NCI-H1105 (cell line): ENCODE results near the gene FNBP1L.

Experiments
- DNase-seq: peaks from one replicate; lab custom pipeline; 2025; lab: John Stamatoyannopoulos, UW

The FNBP1L gene

DNA sequence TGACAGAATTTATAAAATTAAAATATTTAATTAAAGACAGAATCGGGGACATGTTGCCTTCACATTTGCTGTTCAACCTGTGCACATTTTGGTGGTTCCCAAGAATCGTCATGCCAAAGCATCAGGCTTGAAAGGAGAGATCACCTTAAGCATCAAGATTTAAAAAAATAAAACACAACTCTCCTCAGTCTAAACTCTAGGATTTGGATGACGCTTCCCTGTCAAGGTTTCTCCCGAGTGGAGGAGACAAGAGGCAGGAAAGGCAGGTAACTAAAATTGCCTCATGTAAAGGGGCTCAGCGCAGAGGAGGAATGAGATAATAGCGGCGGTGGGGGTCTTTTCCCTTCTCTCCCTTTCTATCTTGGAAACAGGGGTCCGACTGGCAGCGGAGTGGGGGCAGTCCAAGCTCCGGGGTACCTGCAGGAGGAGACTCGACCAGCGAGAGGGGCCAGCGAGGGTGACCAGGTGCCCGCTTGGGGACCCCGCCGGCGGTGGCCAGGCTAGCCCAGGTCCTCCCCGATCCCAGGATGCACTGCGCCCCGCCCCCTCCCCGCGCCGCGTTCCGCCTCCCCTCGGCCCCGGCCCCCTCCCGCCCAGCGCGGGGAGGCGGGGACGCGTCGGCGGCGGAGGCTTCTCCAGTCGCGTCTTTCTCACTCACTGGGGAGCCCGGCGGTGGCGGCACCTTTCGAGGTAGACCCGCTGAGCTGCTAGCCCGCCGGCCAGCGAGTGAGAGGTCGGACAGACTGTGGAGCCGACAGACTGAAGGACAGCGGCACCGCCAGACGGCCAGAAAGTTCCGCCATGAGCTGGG, at the start of gene FNBP1L:
FNBP1L (plus strand) TSS at position 638 of the 811 bp plus-strand sequence; CDS start at position 802, 164 bp downstream.
- peak; percentile 89 for DNase-seq

GRCh38 chr1:93399781-93400180, 48.1 kb upstream of the FNBP1L start:
- no peak for DNase-seq

DNA sequence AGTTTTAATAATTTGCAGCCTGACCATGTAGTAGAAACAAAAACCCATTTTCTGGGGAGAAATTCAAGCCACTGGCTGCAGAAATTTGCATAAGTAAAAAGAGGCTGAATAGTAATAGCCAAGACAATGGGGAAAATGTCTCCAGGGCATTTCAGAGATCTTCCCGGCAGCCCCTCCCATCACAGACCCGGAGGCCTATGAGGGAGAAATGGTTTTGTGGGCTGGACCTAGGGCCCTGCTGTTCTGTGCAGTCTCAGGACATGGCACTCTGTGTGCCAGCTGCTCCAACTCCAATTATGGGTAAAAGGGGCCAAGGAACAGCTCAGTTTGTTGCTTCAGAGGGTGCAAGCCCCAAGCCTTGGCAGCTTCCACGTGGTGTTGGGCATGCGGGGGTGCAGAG, 39.7 kb upstream of the FNBP1L start:
- DNase-seq = no peak

DNA sequence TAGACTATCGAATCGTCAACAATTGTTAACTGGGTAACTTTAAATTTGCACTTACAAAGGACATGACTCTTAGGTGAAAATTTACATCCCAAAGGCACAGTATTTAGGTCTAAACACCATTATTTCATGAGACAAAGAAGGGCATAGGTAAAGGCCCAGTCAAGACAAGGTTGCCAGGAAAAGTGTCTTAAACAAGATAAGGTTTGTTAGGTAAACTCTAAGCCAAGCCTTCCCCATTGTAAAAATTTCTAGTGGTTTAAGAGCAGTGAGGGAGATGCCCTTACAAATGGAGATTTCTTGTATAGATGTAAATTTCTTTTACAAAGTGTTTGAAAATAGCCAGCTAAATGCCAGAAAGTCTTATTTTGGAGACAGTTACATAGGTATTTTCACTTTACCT, 36.9 kb upstream of the FNBP1L start:
- no peak for DNase-seq

GRCh38 chr1:93414749-93415148, 33.2 kb upstream of the FNBP1L start:
- DNase-seq = no peak

DNA sequence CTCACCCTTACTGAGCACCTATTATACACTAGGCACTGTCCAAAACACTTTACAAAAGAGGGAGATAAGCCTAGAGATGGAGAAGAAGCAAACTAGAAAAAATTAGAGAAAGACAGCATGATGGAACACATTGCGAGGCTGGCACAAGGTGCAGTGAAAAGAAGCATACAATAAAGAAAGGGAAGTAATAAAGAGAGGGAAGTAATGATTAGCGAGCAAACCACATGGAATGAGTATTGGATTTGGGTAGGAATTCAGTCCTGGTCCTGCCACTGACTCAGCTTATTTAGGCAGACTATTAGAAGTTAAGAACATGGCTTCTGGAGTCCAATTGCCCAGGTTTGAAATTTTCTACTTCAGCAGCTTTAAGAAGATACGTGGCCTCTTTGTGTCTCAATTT, 32.6 kb upstream of the FNBP1L start:
- no peak for DNase-seq

- DNase-seq = no peak
Measured at GRCh38 chr1:93416183-93416582, 31.7 kb upstream of the FNBP1L start.

DNA sequence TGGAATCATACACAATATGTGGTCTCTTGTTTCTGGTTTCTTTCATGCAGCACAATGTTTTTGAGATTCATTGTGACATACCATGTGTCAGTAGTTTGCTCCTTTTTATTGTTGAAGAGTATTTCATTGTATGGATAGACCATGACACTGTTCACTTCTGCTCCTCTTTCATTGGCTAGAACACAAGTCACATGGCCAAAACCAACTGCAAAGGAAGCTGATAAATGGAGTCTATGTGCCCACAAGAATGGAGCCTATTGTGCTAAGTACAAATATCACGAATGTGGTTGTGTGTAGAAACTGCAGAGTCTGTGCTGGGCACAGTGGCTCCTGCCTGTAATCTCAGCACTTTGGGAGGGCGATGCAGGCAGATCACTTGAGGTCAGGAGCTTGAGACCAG, 28.6 kb upstream of the FNBP1L start:
- DNase-seq = no peak

- no peak for DNase-seq
Measured at GRCh38 chr1:93420400-93420799, 27.5 kb upstream of the FNBP1L start.

DNA sequence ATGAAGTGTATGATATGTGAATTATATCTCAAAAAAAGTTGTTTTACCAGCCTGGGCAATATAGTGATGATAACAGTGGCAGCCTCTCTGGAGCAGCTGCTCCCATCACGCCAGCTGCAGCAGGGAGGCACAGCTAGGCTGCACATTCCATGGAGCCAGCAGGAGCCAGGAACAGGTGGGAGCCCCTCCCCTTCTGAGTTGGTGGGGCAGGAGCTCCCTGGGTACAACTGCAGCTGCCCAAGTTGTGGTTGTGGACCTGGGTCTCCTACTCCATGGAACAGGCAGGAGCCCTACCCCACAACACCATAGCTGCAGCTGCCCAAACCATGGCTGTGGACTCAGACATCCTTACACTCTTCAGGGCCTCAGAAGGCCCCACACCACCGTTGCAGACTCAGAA, 21.7 kb upstream of the FNBP1L start:
- no peak for DNase-seq

DNA sequence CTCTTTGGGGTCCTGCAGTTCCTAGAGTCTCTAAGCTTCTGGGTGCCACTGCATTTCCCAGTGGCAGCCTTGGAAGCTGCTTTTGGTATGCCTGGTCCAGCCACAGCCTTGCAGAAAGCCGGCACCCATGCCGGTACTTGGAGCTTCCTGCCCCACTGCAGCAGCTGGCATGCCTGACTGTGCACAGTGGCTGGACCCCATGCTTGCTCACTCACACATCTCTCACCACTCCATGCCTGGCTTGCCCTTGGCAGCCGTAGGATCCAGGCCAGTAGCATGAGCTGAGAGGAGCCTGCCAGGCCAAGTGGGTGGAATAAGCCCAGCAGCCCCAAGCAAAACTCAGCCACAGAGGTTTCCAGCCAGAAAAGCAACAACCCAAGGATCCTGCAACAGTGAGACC, 20.3 kb upstream of the FNBP1L start:
- DNase-seq = no peak

GRCh38 chr1:93433407-93433961, 14.4 kb upstream of the FNBP1L start:
- DNase-seq = no peak

DNA sequence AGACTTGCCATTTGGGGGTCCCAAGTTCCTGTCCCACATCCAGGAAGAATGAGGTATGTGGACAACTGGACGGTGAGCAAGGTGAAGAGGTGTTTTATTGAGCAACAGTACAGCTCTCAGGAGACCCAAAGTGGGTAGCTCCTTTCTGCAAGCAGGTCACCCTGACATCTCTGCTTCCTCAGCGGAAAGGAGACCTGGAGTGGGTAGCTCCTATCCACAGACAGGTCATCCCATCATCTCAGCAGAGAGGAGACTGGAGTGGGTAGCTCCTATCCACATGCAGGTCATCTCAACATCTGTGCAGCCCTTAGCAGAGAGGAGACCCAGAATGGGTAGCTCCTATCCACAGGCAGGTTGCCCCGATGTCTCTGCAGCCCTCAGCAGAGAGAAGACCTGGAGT, 13.8 kb upstream of the FNBP1L start:
- DNase-seq = no peak

DNA sequence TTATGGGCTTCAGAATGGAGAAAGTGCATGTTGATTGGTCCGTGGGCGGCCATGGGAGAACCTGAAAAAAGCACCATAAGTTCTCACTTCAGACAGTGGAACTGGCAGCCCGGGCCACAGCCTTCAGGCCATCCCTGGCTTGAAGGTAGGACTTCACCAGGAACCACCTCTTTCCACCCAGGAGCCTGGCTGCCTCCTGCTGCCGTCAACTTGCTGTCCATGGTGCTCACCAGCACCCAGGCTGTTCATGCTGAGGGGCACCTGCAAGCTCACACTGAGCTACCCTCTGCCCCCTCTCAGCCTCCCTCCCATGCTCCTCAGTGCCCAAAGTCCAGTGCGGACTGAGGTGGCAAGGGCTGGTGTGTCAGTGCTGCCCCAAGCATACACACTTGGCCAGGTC, 12.9 kb upstream of the FNBP1L start:
- no peak for DNase-seq

GRCh38 chr1:93435443-93435842, 12.5 kb upstream of the FNBP1L start:
- no peak for DNase-seq

DNA sequence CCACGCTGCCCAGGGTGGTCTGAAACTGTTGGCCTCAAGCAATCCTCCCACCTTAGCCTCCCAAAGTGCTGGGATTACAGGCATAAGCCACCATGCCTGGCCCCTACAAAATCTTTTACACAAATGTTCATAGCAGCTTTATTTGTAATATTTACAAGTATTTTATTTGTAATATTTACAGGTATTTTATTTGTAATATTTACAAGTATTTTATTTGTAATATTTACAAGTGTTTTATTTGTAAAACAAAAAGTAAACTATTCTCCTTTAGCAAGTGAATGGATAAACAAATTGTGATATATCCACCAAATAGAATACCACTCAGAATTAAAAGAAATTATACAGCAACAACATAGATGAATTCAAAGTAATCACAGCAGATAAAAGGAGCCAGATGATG, 11.4 kb upstream of the FNBP1L start:
- DNase-seq = no peak

DNA sequence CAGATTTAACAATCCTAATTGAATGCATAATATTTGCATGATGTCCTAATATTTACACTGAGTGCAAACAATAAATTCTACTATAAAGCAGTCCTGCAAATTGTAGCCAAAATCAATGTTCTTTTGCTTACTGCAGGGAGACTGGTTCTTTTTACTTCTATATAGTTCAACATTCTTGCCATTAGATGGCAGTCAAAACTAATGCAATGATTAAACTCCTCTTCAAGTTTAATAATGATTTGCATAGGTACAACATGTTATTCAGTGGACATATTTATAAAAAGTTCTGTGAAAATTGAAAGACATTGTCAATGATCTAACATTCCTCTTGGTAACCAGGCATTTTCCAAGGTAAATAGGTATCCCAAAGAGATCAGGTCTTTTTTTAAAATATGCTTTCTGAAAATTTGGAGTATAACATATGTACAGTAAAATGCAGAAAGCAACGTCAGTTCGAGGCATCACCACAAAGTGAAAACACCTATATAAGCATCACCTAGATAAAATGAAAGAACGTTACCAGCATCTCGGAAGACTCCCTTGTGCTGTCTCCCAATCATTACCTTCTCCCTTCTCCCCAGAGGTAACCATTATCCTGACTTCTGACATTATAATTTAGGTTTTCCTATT, 9.8 kb upstream of the FNBP1L start:
- DNase-seq = peak; percentile 17

DNA sequence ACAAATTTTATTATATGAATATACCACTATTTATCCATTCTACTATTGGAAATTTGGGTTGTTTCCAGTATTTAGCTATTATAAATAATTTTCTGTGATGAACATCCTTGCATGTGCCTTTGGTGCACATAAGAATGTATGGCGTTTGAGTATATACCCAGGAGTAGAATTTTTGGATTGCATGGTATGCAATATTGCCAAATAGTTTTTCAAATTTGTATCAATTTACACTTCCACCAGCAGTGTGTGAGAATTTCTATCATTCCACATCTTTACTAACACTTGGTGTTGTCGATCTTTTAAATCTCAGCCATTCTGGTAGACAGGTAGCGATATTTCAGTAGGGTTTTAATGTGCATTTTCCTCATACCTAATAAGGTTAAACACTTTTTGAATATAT, 9.2 kb upstream of the FNBP1L start:
- no peak for DNase-seq

DNA sequence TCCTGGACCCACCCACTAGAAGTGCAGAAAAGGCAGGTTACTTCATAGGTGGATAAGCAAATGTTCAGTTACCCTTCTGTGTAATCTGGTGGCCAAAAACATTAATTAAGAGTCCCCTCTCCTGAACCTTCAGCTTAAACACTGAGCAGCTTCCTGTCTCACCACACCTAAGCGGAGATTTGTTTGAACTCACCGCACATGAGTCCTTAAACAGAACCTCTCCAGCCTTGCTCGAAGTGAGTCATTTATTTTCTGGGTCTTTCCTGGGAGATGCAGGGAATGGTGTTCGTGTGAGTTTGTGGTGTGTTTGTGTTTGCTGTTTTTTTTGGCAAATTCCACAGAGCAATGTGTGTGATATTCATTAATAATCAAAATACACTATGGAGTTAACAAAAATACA, 7.6 kb upstream of the FNBP1L start:
- DNase-seq = no peak

DNA sequence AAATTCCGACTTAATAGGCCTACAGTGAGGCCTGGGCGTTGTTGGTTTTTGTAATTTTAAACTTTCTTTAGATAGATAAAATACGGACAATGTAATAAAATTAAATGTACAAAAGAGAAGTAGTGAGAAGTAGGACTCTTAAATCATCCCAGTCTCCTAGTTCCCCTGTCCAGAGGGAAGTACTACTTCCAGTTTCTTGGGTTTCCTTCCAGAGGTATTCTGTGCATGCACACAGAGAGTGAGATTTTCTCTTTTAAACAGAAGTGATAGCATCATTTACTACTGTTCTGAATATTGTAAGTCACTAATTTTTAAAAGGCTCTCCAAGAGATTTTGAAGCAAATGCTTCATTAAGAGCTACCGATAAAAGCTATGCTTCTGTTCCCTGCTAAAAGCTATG, 7.2 kb upstream of the FNBP1L start:
- no peak for DNase-seq

DNA sequence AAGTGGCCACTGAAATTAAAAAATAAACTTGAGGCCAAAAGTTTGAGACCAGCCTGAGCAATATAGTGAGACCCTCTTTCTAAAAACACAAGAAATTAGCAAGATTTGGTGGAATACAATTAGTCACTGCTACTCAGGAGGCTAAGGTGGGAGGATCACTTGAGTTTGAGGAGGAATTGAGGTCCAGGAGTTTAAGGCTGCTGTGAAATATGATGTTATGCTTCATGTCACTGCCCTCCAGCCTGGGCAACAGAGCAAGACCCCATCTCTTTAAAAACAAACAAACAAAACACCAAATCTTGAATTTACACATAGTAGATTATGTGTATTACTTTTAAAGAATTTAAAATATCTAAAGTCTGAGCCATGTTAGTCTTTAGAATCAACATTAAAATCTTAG, 6.3 kb upstream of the FNBP1L start:
- DNase-seq = no peak

DNA sequence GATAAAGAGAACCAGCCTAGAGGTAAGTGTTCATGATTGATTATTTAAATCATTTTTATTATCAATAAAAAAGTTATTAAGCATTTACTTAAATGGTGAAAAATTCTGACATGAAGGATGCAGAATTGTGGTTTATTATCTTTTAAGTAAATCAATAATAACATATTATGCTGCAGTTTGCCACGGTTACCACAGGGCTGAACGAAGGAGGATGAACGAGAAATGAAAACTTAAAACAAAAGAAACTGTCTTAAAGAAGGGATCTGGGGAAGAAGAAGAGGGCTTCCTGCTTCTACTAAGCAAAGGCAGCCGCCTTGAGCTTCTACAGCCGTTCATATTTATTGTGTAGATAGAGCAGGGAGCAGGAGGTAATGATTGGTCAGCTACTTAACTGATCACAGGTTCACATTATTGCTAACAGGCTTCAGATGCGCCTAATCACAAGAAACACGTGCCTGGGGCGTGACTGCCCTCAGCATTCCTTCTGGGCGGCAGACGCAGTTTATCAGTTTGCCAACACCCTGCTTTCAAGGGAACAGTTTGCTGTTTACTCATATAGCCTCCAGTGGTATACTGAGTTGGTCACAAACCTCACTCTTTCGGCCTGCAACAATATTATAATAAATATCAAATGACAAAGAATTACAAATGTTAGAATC, 5.8 kb upstream of the FNBP1L start:
- DNase-seq = no peak

DNA sequence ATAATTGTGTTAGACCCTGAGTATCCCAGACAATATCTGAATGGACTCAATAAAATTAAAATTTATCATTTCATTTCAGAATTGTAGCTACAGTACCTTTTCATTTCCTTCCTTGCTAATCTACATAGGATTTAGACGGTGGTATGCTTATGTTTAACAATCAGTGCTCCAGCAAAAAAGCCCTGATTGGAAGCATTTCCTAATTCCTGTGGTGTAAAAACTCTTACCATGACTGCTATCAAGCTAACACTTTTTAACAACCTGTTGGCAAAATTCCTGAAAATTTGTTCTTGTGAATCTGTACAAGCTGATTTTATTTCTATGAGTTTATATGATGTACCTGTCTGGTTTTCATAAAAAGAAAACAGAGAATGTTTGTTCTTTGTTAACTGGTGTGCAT, 5.2 kb upstream of the FNBP1L start:
- DNase-seq = no peak
